HuH-7.5 (cell line): ENCODE data around the gene DELE1.
A peak's percentile ranks its signal among the peaks of the same experiment; 100 is the strongest.

Experiments used
- DNase-seq: peaks from one replicate; pipeline ENCODE4 v3.0.0; 2011; ENCODE audit warnings: low spot score

Gene DELE1

GRCh38 chr5:141923448-141924313, at the start of gene DELE1:
Gene DELE1 (plus strand): TSS chr5:141923871. CDS start chr5:141923942, 71 bp downstream.
- DNase-seq = peak; percentile 88

- DNase-seq = no peak
Measured at GRCh38 chr5:141873933-141874261, 49.8 kb upstream of the DELE1 start.

GRCh38 chr5:141874262-141874964, 49.3 kb upstream of the DELE1 start:
- DNase-seq = no peak

GRCh38 chr5:141875022-141875740, 48.5 kb upstream of the DELE1 start:
- DNase-seq = no peak

- no peak for DNase-seq
Measured at GRCh38 chr5:141875795-141876627, 47.7 kb upstream of the DELE1 start.

- no peak for DNase-seq
Measured at GRCh38 chr5:141876628-141877355, 46.9 kb upstream of the DELE1 start.

- DNase-seq = no peak
Measured at GRCh38 chr5:141877356-141878185, 46.1 kb upstream of the DELE1 start.

GRCh38 chr5:141878186-141878710, 45.4 kb upstream of the DELE1 start, which contains the start of gene PCDH1:
Gene PCDH1 (minus strand): TSS chr5:141878410. CDS start chr5:141878262, 148 bp downstream.
- no peak for DNase-seq

GRCh38 chr5:141878711-141879425, 44.8 kb upstream of the DELE1 start:
- DNase-seq = peak; percentile 77

GRCh38 chr5:141879426-141879759, 44.3 kb upstream of the DELE1 start:
- DNase-seq = no peak

GRCh38 chr5:141879941-141880738, 43.5 kb upstream of the DELE1 start:
- DNase-seq = no peak

GRCh38 chr5:141880961-141881801, 42.5 kb upstream of the DELE1 start:
- no peak for DNase-seq

- DNase-seq = no peak
Measured at GRCh38 chr5:141881886-141882285, 41.8 kb upstream of the DELE1 start.

GRCh38 chr5:141882594-141883183, 41.0 kb upstream of the DELE1 start:
- no peak for DNase-seq

- no peak for DNase-seq
Measured at GRCh38 chr5:141883184-141883891, 40.3 kb upstream of the DELE1 start.

- no peak for DNase-seq
Measured at GRCh38 chr5:141883892-141884318, 39.8 kb upstream of the DELE1 start.
